T-helper 2 cell (primary cell): ENCODE measurements around the gene STARD3NL.
A peak's percentile ranks its signal among the peaks of the same experiment; 100 is the strongest.

Experiments
- DNase-seq, 5 experiments: peaks; one replicate each; pipeline versions ENCODE4 v3.0.0 to v3.0.0-alpha.2; 2012 to 2022

Gene STARD3NL

DNA sequence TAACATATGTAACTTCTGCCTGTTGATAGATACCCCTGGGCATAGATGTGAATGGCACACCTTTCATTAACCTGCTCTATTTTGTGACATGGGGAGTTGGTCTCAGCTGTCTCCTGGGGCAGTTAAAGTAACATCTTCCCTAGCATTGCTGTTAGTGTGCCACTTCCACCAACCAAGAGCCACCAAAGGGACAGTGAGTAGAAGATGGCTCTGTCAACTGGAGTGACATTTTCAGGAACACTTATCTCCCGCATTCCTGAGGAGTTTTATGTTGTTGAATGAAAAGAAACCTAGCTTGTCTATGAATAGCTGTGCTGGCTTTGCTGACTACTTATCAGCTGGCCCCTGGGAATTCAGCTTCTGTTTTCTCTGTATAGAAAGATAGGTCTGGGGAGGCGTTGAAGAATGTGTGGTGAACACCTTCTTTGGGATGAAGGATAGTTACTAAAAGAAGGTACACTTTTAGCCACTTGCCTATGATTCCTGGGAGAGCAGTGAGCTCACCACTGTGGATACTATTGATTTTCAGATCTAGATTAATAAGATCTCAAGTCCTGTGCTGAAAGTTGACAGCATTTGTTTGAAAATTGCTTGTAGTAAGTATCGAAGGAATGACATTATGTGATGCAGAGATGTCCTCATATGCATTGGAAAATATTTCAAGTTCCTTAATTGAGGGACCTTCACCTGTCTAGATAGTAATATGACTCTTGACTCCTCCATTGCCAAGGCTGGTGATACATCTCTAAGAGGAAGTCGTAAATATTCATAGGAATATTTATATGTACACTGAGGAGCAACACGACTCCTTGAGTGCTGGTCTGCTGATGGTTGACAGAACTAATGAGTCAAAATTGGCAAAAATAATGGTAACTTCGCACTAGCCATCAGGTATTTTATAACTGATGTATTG is 7.6 kb downstream of the STARD3NL start:
- DNase-seq, result no peak

DNA sequence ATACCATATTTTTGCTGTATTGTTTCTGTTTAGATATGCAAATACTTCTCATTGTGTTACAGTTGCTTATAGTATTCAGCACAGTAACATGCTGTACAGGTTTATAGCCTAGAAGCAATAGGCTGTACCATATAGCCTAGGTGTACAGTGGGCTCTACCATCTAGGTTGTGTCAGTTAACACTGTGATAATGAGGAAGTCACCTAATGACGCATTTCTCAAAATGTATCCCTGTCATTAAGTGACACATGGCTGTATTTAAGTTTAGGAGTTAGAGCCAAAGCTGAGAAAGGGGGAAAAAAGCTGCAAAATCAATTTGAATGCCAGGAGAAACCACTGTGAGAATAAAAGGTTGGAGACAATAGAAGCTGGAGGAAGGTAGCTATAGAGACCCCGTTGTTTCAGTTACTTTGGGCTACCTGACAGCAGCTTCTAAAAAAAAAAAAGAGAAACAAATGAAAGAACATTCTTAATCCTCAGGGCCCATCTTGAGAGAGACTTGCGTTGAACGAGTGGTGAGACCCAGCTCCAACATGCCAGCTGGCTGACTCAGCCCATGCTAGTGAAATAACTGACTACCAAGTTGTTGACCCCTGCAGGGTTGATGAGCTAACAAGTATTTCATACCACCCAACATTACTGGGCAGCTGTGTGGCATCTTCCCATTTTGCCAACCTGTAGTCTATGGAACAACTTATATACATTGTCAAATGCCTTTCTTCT is 8.7 kb downstream of the STARD3NL start:
- DNase-seq, result no peak

DNA sequence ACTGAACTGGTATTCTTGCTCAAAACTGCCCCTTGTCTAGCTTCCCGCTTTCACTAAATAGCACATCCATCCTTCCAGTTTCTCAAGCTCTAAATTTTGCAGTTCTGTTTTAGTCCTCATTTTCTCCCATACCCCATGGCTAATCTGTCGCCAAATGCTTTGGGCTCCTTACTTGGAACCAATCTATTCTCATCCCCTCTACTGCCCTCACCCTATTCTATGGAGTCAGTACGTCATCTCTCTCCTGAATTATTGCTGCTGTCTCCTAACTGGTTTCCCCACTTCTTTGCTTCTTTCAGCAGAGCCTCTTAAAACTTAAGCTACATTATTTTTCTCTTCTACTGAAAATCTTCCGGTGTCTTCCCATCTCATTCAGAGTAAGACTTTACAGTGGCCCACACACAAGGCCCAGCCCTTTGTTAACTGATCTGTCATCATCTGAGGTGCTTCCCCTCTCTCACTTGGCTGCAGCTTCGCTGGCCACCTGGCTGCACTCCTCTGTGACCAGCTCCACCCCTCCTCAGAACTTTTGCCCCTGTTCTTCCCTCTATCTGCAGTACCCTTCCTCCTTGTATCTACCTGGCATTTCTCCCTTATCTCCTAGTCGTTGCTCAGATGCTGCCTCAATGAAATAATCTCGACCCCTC is 9.9 kb downstream of the STARD3NL start:
- no peak for DNase-seq

DNA sequence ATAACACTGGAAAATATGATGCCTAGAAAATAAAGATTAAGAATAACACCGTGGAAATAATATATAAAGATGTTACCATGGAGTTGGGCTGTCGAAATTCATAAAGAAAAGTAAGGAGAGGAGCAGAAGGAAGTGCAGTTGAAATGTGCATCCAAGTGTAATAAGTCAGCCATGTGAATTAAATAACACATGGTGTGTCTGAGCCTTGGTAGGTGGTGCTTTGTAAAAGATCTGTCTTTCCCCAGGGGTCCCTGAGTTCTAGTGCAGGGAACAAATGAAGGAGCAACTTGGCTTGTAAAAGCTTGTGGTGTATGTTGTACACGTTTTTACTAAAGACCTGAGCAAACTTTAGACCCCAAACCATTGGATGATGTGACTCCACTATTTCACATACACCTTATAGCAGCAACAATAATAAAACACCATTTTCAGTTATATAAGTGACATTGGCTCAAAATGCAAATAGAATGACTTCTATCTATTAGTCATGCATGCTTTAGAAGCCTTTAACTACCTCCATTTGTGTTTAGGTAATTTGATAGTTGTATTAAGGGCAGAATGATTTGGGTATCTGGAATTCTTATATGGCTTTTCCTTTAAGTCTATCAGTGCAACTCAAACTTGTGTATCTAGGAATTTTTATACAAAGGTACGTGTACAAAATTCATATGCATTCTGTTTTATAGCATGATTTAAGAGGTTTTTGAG is 11.3 kb downstream of the STARD3NL start:
- DNase-seq, result no peak

DNA sequence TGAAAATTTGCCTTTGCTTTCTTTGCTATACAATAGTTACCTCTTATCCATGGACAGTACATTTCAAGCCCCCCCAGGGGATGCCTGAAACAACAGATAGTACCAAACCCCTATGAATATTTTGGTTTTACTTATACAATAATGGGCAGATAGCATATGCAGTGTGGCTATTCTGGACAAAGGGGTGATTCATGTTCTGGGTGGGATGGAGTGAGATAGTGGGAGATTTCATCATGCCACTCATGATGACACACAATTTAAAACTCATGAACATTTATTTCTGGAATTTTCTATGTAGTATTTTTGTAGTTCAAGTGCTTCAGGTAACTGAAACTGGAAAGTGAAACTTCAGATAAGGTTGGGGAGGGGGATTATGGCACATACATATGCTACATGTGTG is 12.0 kb downstream of the STARD3NL start:
- no peak for DNase-seq

DNA sequence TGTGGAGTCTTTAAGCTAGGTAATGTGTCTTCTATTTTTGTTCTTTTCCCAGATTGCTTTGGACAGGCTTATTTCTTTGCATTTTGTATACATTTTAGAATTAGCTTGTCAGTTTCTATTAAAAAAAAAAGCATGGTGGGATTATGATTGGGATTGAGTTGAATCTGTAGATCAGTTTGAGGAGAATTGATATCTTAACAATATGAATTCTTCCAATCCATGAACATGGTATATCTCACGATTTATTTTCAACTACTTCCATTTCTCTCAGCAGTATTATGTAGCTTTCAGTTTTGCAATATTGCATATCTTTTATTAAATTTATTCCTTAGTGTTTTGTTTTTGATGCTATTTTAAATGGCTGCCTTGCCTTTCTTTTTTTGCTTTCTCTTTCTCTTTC is 13.7 kb downstream of the STARD3NL start:
- DNase-seq, result no peak

DNA sequence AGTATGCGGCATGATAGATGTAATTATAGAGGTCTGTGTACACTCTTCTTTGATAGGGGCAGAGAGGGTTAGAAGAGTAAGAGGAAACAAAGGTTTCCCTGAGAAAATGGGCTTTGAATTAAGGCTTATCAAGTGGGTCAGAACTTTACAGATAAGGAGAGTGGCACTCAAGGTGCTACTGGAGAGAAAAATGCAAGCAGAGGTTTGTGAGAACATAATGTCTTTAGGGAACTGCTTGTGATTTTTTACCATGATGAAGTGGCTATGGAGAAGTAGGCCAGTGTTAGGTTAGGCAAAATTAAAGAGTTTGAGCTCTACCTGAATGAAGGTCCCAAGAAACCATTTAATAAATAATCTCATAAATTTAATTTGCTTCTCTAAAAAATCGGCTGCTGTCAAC is 14.3 kb downstream of the STARD3NL start:
- no peak for DNase-seq

DNA sequence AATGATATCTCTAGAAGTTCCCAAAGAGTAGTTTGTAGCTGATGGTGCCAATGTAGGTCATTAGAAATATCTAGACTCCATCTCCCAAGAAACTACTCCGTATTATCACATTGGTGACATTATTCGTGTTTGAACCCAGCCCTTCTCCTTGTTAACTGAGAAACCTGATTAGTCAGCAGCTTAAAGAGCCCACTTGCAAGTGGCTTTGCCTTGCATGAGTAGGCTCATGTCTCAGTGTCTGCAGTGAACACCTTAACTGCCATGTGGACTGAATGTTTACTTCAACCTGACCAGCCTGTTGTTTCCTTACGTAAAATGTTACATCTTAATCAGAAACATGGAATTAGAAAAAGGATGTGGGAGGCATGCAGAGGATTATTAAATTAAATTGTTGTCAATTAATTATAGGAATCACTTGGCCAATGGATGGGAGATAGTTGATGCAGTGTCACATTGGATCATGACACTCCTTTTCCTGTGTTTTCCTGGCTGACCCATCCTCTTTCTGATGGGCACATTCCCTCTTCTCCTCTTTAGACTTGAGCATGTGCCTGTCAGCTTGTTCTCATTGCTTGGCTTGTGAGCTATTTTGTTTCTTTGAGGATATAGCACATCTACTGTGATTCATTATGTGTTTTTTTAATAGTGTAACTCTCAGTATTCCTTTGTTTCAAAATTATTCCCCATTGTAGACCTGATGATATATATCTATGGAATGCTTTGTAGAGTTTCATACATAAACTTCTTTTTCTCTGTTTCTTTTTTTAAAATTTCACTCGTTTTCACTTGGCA is 18.0 kb downstream of the STARD3NL start:
- no peak for DNase-seq

DNA sequence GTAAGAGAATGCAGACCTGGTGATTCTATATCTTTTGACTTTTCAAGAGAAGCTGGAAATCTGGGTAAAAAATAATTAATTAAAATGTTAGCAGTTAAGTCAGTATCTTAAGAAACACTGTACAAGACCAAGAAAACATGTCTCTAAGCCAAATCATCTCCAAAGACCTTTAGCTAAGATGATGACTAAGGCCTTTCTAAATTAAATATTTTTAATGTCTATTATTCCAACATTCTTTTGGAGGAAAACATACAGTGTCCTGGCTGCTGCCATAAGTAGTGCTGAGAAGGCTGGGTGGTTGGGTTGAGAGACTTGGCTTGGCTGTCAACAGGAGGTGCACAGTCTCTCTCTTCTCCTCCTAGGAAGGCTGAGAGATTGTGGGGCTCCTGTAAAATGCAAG is 20.3 kb downstream of the STARD3NL start:
- DNase-seq, result no peak

DNA sequence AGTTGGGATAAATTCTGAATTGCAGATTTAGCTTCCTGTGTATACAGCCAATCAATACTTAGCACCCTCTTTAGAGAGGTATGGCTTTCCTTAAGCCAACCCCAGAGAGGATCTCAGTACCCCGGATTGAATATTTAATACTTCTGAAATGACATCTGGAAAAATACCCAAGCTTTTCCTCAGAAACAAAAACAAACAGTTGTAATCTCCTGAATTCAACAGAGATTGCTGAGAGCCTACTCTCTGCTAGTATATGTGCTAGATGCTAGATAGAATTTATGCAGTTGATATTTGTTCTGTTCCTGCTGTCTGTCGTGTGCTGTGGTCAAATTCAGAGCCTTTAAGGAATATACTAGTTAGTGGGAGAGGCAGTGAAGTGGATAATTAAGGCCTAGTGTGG is 21.1 kb downstream of the STARD3NL start:
- no peak for DNase-seq

DNA sequence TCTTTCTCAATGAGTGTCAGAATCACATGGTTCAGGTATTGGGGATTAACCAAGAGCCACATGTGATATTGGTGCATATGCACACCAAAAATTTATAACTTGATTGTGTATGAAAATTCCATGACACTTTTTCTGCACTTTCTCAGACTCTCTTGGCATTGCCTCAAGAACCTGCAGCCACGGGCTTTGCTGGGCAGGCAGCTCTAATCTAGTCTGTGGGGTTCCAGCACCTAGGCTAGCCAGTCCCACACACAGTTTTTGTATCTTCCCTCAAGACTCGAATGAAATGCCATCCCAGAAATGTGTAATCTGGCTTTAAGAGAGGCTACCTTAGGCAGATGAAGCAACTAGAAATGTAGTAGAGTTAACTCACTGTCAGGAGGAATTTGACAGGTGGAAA is 21.7 kb downstream of the STARD3NL start:
- no peak for DNase-seq

DNA sequence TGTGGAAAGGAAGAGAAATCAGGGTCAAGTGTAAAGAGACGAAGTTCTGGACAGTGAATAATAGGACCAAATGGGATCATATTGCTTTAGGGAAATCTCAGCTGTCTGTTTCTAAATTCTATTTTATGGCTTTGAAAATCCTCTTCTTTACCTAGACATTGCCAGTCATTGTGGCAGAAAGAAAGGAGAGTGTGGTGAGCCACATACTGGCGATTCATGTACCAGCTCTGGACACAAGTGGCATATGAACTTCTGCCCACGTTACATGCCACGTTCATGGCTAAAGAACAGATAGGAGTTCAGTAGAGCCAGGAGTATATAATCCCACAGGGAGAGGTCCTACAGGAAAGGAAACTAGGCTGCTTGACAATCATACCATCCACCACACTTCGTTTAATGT is 28.0 kb downstream of the STARD3NL start:
- DNase-seq, result no peak

DNA sequence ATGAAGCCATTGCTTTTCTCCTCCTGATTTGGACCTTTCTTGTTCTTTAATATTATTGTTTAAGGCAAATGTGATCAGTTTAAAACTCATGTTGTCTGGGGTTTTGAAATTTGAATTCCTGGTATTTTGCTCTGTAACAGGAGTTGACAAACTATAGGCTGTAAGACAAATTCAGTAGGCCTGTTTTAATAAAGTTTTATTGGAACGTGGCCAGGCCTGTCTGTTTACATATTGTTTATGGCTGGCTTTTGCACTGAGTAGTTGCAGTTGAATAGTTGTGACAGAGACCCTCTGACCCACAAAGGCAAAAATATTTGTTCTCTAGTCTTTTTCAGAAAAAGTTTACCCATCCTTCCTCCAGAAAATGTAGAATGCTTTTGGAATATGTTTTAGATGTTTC is 29.8 kb downstream of the STARD3NL start:
- DNase-seq, result no peak

DNA sequence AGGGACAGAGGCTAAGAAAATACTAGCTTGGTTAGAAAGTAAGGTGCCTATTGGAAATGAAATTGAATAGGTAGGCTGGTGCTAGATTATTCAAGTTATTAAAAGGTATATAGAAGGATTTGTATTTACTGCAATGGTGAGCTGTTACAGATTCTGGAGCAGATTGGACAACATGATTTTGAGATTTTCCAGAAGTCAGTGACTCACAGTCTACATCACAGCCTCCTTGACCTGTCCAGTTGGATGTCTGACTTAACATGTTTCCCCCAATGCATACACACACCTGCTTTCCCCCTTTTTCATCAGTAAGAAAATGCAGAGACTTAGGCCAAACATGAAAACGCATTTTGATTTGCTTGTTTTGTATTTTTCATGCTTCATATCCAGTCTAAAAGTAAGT is 33.4 kb downstream of the STARD3NL start:
- no peak for DNase-seq

DNA sequence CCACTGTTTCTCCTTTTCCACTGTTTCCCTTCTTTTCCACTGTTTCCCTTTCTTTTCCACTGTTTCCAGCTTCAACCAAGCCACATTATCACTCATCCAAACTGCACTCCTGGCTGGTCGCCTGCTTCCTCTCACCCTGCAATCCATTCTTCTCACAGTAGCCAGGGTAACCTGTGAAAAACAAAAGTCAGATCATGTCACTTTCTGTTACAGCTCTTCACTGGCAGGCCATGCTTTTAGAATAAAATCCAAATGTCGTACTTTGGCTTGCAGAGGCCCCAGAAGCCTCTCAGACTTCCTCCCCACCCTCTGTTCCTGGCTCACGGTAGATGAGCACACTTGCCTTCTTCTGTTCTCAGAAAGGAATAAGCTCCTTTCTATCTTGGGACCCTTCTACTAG is 33.9 kb downstream of the STARD3NL start:
- no peak for DNase-seq

DNA sequence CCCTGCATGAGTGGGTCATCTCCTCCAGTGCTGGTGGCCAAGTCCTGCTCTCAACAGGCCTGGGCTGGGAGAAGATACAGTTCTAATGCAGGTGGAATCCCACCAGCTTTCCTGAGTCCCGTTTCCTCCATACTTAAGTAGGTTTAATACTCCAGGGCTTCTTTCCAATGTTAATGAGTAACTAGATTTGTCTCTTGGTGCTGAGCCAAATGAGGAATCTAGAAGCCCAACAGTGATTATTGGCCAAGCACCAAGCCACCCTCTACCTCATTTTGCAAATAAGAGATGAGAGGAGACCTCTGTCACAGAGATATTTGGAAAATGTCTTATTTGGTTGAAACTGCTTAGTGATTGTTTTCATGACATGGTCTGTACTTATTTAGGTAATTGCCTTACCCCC is 37.1 kb downstream of the STARD3NL start:
- no peak for DNase-seq

DNA sequence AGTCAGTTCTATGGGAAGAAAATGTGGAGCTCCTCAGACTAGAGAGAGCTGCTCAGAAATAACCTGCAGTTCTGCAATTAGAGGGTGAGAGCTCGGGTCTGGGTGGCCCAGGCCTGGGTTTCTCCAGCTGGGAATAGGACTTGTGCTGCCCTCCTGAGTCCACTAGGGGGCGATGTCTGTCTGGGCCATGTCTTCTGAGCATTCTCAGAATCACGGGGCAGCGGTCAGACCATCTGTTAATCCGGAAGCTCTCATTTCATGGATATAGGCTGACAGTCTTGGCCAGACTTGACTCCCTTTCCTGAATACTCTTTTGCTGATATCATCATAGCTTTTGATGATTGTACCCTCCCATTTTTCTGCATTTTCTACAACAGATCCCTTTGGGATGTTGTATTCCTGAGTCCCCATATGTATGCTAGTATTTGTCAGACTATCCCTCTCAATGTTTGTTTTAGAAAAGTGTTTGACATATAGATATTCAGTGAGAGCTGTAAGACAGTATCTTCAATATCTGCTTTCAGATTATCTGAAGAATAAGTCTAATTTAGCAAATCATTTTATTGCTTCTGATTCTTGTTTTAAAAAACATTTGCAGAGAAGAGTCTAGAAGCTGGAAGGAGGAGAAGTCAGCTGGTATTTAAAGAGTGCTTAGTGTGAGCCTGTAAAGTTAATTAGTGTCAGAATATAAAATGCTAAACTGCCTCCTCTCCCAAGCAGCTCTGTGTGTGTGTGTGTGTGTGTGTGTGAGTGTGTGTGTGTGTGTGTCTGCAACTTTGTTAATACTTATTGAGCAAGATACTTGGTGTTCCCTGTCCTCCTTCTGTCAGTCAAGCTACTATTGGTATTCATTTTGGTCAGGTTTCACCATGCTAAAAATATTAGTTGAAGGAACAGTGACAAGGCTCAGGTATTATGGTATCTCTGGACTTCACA is 38.0 kb downstream of the STARD3NL start:
- peak; percentile 22 to 84 (median 59) for DNase-seq

DNA sequence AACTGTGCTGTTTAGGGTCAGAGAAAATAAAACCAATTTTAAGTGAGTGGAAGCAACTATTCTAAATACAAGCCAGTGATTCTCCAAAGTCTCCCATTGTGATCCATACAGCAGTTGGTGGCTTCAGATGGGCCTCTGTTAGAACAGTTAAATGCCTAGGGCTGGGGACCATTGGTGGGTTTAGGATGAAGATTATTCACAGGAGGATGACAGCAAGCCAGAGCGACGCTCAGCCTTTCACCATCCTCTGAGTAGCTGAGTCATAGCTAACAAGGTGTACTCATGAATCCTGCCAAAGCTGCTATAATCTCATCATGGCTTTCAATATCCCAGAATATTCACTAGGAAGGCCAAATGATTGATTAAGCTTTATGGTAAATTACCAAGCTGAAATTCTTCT is 39.6 kb downstream of the STARD3NL start:
- no peak for DNase-seq

DNA sequence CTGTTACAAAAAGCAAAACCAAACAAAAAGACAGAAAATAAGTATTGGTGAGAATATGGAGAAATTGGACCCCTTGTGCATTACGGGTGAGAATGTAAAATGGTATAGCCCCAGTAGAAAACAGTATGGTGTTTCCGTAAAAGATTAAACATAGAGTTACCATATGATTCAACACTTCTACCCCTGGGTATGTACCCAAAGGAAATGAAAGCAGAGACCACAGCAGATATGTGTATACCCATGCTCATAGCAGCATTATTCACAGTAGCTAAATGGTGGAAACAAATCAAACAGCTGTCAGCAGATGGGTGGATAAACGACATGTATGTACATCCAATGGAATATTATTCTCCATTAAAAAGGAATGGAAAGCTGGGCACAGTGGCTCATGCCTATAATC is 42.4 kb downstream of the STARD3NL start:
- peak in 2 of 5 experiments; percentile 52 to 83 for DNase-seq

DNA sequence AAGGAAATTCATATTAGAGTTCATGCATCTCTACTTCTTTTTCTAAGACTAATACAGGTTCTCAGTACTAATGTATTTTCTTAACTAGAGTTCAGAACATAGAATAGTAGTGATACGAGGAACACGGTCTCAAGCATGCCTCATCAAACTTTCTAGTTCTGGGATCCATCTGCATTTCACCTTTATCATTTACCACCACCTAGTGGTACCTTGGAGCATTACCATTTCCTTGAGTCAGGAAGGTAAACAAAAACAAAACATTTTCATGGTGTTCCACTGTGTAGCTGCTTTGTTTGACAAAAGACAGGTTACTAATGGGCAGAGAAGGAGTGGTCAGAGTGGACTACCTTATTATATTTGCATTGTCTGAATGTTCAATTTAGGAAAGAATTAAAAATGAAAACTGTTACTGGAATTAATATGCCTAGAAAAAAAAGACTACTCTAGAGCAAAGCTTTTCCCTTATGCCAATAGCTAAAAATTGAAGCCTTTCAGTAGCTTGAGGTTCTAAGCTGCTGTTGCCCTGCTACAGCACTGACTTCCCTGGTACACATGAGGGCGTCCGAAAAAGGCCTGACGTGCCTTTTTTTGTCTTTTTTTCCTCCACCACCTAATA is 44.5 kb downstream of the STARD3NL start:
- peak in 2 of 5 experiments; percentile 52 to 71 for DNase-seq
